Stimulated activated CD8-positive, alpha-beta memory T cell treated with anti-CD3 and anti-CD28 coated beads, Interleukin-7, amount 100 ng/mL, for 4 hours (primary cell): Measurements from ENCODE around the gene GAB3.

ENCODE experiments used
- DNase-seq, 2 donors: peaks; one replicate each; pipeline ENCODE4 v3.0.0-alpha.2; 2020; ENCODE audit warnings: low read depth in 2 of 2

The GAB3 gene

GRCh38 chrX:154751203-154751668 is 359 bp upstream of the GAB3 start:
- peak in 1 of 2 donors; percentile 16 for DNase-seq

GRCh38 chrX:154749856-154750255 is 1.0 kb downstream of the GAB3 start:
- no peak for DNase-seq

GRCh38 chrX:154748712-154749339 is 2.1 kb downstream of the GAB3 start:
- peak in 1 of 2 donors; percentile 34 for DNase-seq

GRCh38 chrX:154742613-154743012 is 8.3 kb downstream of the GAB3 start:
- DNase-seq = no peak

- no peak for DNase-seq
Observed at GRCh38 chrX:154739952-154740465, 10.9 kb downstream of the GAB3 start.

GRCh38 chrX:154738011-154738738 is 12.7 kb downstream of the GAB3 start:
- peak in 1 of 2 donors; percentile 39 for DNase-seq

GRCh38 chrX:154737136-154737535 is 13.7 kb downstream of the GAB3 start:
- DNase-seq = no peak

GRCh38 chrX:154735695-154736393 is 15.0 kb downstream of the GAB3 start:
- no peak for DNase-seq

GRCh38 chrX:154734061-154734781 is 16.7 kb downstream of the GAB3 start:
- no peak for DNase-seq

GRCh38 chrX:154733066-154733425 is 17.8 kb downstream of the GAB3 start:
- DNase-seq = no peak

- no peak for DNase-seq
Observed at GRCh38 chrX:154732421-154733065, 18.3 kb downstream of the GAB3 start.

- no peak for DNase-seq
Observed at GRCh38 chrX:154731881-154732280, 19.0 kb downstream of the GAB3 start.

- DNase-seq = no peak
Observed at GRCh38 chrX:154731184-154731583, 19.7 kb downstream of the GAB3 start.

GRCh38 chrX:154730253-154730891 is 20.5 kb downstream of the GAB3 start:
- DNase-seq = no peak

- DNase-seq = no peak
Observed at GRCh38 chrX:154729439-154729838, 21.4 kb downstream of the GAB3 start.

GRCh38 chrX:154728431-154729190 is 22.3 kb downstream of the GAB3 start:
- no peak for DNase-seq

- DNase-seq = no peak
Observed at GRCh38 chrX:154727871-154728270, 23.0 kb downstream of the GAB3 start.

GRCh38 chrX:154727418-154727817 is 23.5 kb downstream of the GAB3 start:
- no peak for DNase-seq

GRCh38 chrX:154724993-154725756 is 25.7 kb downstream of the GAB3 start:
- DNase-seq = no peak
